Left colon (tissue), 2 donors: ENCODE results near the gene INMT. TPM values are rescaled to one million over a fixed set of nuclear protein-coding genes. Genes with fewer than 3 reads are reported as not detected.

Experiments
- ATAC-seq: fragments of 200-7000 bp; cut with Tn5 transposase; one replicate; pipeline ENCODE4 v1.9.1; 2020; ENCODE audit warnings: mild to moderate bottlenecking, moderate library complexity
- DNase-seq, 2 donors: peaks; one replicate each; pipeline ENCODE4 v3.0.0-alpha.2; 2020
- intact Hi-C, 2 donors: fragments of 100-400 bp; cut with DNase I in 1 of 2; cut with micrococcal nuclease in 1 of 2; formaldehyde crosslinking; loops; one replicate each; pipeline versions ENCODE4 v1.11.2 to v1.14.0; 2022; cut with DNase I, micrococcal nuclease
- total RNA-seq, 2 donors: library from RNA; stranded (reverse); fragmentation: NEBNext Ultra II Directional; extraction: Animal tissue kit (Norgen Biotek cat#: 25700); gene quantifications; one replicate each; pipeline ENCODE4 v1.2.1, GENCODE V29; 2021
- donor health status: DM: no; HTN: no; CAD: no.
- donor health status: DM: yes; HTN: yes; CAD: no.

Gene INMT
- total RNA-seq, 2 donors from 2014 or later = 3.5 to 6.4 TPM

DNA sequence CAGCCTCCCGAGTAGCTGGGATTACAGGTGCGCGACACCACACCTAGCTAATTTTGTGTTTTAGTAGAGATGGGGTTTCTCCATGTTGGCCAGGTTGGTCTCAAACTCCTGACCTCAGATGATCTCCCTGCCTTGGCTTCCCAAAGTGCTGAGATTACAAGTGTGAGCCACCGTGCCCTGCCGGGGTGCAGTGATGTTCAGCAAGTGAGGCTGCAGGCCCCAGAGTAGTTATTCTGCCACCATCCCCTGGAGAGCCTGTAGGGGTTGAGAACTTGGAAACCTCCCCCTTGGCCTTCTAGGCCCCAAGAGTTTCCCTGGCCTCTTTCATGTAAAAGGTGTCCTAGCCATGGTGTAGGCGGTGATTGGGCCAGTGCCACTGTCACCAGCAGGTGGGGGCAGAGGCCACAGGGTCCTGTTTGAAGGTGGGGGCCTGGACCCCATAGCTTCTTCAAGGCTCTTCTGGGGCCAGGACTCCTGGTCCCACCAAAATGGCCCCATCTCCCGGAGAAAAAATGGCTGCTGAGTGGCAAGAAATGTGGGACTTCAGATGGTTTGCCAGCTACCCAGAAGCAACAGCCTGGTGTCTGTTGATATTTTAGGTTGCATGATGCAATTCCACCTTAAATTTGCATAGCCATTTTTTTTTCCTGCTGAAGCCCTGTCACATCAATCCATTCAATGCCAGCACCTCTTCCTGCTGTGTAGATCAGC is 25.5 kb upstream of the INMT start:
- intact Hi-C loops = no loop called here
- ATAC-seq (no peak), DNase-seq (no peak)

DNA sequence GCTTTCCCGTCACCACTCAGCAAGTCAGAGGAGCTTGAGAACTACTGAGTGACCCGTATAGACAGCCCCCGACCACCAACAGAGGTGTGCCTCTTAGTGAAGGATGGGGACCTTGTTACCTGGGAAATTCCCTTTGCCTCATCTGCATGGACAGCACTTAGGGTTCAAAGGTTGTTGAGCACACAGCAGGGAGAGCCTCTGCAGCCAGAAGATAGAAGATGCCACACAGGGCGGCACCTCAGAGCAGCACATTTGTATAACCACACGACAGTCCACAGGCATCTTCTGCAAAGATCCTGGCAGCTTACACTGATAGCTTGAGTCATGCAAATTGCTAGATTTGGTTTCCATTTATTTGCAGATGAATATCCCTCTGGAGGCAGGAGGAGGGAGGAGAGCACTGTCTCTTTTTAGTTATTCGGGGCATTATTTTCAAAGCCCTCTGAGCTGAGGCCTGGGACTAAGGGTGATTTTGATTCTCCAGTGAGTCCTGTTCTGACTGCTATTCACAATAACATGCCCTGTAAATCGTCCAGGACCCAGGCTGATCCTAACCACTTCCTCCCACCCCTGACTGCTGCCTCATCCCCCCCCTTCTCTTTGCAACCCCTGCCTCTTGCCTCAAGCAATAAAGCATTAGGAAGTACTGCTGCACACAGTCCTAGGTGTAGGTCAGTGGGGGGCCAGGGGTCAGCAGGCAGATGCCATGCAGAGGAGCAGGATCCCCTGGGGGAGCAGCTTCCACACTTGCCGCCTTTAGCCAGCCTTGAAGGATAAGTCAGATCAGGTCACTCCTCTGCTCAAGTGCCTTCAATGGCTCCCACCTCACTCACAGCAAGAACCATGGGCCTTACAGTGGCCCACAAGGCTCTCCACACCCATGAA is 24.6 kb upstream of the INMT start:
- intact Hi-C loops = no loop called here
- ATAC-seq (peak; percentile 65), DNase-seq (no peak)

DNA sequence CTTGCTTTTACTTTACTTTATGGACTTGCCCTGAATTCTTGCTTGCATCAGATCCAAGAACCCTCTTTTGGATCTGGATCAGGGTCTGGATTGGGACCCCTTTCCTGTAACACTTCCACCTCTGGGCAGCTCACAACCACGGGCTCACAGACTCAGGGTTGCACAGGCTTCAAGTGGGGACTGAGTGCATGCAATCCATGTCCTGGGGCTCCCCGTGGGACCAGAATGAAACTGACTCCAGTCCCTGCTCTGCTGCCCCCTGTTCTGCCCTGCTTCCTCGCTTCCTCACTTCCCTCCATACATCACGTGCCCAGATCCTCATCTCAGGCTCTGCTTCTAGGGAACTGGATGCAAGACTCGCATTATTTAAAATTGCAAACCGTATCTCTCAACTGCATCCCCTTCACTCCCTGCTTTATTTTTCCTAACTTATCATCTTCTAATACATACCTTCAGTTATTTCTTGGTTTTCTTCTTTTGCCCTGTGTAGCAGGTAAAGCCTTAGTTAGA is 23.3 kb upstream of the INMT start:
- ATAC-seq (no peak), DNase-seq (no peak)
- intact Hi-C loops = no loop called here

DNA sequence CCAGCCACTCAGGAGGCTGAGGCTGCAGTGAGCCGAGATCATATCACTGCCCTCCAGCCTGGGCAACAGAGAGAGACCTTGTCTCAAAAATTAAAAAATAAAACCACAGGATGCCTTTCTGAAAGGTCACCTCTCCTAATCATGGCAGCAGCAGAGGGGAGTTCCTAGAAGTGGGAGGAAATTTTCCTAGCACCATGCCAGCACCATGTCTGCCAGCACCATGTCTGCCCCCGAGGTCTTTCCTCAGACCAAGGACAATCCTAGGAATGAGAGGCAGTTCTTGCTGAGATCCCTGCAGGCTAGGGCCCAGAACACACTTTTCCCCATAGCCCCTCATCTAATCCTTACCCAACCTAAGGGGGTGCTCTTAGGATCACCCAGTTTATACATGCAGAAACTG is 22.3 kb upstream of the INMT start:
- intact Hi-C loops = no loop called here
- ATAC-seq (no peak), DNase-seq (no peak)

- ATAC-seq (no peak), DNase-seq (no peak)
- intact Hi-C loops = no loop called here
Measured at GRCh38 chr7:30730097-30730496, 21.8 kb upstream of the INMT start.

GRCh38 chr7:30730996-30731395 is 20.9 kb upstream of the INMT start:
- no peak for ATAC-seq
- intact Hi-C loops = no loop called here

DNA sequence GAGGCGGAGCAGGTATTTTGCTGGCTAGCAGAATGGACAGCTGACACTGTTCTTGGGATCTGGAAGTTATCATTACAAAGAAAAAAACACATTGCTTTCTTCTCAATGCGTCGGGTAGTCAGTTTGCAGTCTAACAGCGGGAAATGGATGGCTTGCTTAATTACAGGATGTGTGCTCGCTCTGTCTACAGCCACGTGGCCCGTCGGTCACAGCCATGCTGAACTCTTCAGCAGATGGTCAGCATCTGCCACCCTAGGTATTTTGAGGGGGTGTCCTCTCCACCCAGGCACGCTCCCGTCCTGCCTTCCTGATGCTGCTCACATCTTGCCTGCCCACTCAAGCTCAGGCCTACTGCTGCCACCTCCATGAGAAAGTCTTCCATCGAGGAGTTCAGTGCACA is 20.4 kb upstream of the INMT start:
- no peak for DNase-seq
- intact Hi-C loops = no loop called here
- no peak for ATAC-seq

More at GRCh38 chr7:30730996-30731395, 20.9 kb upstream of the INMT start:
- no peak for DNase-seq

DNA sequence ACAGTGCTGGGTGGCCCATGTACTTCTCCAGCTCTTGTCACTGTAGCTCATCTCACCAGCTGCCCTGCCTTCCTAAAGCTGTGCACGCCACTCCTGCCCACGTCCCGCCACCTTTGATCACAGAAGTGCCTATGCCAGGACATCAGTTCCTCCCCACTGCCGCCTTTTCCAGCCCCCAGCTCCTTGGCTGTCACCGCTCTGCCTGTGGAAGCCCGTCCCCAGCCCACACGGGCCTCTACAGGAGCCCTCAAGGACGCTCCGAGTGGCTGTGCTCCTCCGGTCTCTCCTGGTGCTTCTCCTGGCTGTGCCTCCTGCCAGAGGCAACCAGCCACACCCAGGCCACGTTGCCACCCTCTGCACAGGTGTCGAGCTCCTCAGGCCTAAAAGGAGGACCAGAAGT is 19.3 kb upstream of the INMT start:
- intact Hi-C loops = no loop called here
- ATAC-seq = no peak

DNA sequence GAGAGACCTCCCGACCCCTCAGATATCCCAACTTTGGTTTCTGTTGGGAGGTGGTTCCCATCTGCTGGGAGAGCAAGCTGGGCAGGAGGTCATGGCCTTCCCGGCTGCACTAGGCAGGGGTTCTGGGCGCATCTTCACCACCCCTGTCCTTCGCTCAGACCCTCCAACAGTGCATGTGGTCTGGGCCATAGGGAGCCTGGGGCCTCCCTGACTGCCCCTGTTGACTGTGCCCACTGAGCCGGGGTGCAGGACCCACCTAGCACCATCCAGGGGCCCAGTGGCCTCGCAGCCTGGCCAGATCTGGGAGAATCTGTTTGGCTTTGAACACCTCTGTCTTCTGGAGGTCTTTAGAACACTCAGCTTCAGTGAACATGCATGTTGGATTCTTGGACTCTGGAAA is 18.7 kb upstream of the INMT start:
- ATAC-seq (no peak), DNase-seq (no peak)
- intact Hi-C loops = no loop called here

More for the DNA sequence above, 19.3 kb upstream of the INMT start:
- no peak for DNase-seq

GRCh38 chr7:30733691-30734090 is 18.2 kb upstream of the INMT start:
- ATAC-seq (no peak), DNase-seq (no peak)
- intact Hi-C loops = no loop called here

GRCh38 chr7:30734497-30734896 is 17.4 kb upstream of the INMT start:
- DNase-seq (no peak), ATAC-seq (no peak)
- intact Hi-C loops = no loop called here

DNA sequence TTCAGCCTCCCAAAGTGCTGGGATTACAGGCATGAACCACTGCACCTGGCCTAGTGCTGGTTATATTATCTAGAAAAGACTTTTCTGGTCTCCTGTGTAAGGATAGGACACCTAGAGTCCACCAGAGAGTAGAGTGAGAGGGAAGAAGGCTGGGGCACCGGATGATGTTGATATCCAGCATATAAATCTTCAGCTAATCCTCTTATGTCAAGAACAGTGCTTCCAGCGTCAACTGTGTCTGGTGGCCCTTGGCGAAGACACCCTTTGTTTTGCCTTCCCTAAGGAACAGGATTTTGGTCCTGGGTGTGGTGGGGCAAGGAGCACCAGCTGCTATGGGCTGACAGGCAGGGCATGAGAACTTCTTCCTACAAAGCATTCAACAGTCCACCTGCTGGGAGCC is 16.3 kb upstream of the INMT start:
- ATAC-seq (no peak), DNase-seq (no peak)
- intact Hi-C loops = no loop called here

DNA sequence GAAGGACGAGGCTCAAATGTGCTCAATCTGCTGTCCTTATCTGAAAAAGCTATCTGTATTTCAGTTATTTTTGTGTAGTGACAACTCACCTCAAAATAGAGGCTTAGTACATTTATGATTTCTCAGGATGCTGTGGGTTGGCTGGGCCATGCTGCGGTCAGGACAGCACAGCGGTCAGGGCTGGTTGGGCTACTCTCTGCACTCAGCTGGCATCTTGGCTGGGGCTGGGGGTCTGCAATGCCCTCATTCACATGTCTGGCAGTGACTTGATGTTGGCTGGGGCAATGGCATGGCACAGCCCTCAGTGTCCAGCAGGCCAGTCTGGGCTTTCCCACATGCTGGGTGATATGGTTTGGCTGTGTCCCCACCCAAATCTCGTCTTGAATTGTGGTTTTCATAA is 15.6 kb upstream of the INMT start:
- ATAC-seq (no peak), DNase-seq (no peak)
- intact Hi-C loops = no loop called here

GRCh38 chr7:30738026-30738915 is 13.7 kb upstream of the INMT start:
- no peak for ATAC-seq
- intact Hi-C loops = no loop called here

DNA sequence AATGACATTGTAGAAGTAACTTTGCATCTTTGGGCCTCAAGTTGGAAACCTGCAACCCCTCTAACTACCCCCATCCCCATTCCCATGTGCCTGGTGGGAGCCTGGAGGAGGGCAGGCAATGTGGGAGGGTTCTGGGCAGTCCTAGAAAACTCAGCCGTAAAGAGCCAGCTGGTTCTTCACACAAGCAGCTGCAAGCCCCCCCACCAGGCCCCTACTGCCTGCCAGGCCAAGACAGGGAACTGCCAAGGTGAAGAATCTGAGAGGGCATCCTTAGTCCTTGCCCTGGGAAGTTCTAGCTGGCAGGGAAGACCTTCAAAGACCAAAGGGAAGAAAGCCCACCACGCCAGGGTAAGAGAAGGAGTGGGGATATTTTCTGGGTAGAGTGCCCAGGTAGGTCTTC is 12.2 kb upstream of the INMT start:
- DNase-seq (no peak), ATAC-seq (no peak)
- intact Hi-C loops = no loop called here

More at GRCh38 chr7:30738026-30738915, 13.7 kb upstream of the INMT start:
- DNase-seq = no peak

- peak; percentile 47 to 82 for DNase-seq
- ATAC-seq = peak; percentile 87
- intact Hi-C loops = no loop called here
Measured at GRCh38 chr7:30740417-30741181, 11.3 kb upstream of the INMT start.

DNA sequence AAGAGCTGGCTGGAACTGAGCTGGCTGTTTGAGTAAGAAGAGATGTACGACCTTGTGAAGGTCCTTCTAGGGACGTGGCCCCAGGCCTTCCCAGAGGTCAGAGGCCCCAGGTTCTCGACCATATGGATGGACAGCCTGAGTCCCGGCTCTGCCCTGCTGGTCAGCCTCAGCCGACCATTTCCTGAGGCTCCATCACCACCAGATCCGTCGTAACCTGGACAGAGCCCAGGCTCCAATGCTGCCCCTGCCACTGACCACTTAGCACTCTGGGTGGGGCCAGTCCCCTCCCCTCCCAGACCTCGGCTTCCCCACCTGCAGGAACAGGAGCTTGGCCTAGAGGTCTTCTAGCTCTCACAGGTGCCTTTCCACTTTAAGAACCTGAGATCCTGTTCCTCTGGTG is 10.6 kb upstream of the INMT start:
- ATAC-seq (no peak), DNase-seq (no peak)
- intact Hi-C loops = no loop called here

DNA sequence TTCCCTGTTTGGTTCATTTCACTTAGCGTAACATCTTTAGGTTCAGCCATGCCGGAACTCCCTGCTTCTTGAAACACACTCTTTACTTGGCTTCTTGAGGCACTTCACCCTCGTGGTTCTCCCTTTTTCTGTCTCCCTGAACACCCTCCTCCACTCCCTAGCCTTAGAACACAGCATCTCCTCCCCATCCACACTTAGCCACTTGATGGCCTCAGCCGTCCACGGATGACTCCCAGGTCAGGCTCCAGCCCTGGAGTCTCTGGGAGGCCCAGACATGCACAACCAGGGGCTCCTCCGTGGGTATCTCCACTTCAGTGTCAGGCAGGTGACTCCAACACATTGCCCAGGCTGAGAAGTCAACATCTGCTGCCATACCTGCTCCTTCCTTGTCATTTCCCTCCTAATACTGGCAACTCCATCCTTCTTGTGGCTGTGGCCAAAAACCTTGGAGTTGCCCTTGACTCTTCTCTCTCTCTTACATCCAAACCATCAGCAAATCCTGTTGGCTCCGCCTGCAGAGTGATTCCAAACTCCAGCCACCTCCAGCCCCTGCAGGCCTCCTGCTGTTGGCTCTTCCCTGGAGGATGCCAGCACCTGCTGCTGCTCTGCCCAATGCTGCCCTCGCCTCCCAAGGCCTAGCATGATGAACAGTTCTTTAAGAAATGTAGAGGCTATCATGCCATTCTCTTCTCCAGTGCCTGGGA is 8.4 kb upstream of the INMT start:
- DNase-seq (no peak), ATAC-seq (peak; percentile 54)
- intact Hi-C loops = no loop called here
